Spleen (tissue), 11 donors: ENCODE measurements around the gene LRRC4C. TPM values are rescaled to one million over a fixed set of nuclear protein-coding genes. Genes with fewer than 3 reads are reported as not detected.

Experiments
- DNase-seq: peaks from one replicate; pipeline ENCODE4 v3.0.0-alpha.2; 2020
- H3K27ac ChIP-seq, 8 donors: fragments of 200-600 bp; sonication (generic) in 7 of 8; 1 replicate in 4 of 8; 2 replicates in 4 of 8; pipeline versions ENCODE4 v1.5.0 to v1.8.0; 2016 to 2021; ENCODE audit warnings: inconsistent platforms in 4 of 8, mild to moderate bottlenecking in 4 of 8, moderate library complexity in 1 of 8
- H3K27me3 ChIP-seq, 7 donors: fragments of 200-600 bp; sonication (generic) in 6 of 7; replicated peaks in 1 of 7; 1 replicate in 4 of 7; 2 replicates in 3 of 7; pipeline versions ENCODE4 v1.5.0 to v1.8.0; 2016 to 2021; ENCODE audit warnings: inconsistent platforms in 3 of 7, mild to moderate bottlenecking in 1 of 7
- H3K36me3 ChIP-seq, 6 donors: fragments of 200-600 bp; sonication (generic) in 5 of 6; 1 replicate in 4 of 6; 2 replicates in 2 of 6; pipeline versions ENCODE4 v1.5.0 to v1.8.0; 2016 to 2021; ENCODE audit warnings: inconsistent platforms in 2 of 6
- H3K4me1 ChIP-seq, 6 donors: fragments of 200-600 bp; sonication (generic) in 5 of 6; 1 replicate in 3 of 6; 2 replicates in 3 of 6; pipeline versions ENCODE4 v1.5.0 to v1.8.0; 2016 to 2021; ENCODE audit warnings: inconsistent platforms in 3 of 6
- H3K4me3 ChIP-seq, 8 donors: fragments of 200-600 bp; sonication (generic) in 7 of 8; 1 replicate in 4 of 8; 2 replicates in 4 of 8; pipeline versions ENCODE4 v1.5.0 to v1.8.0; 2016 to 2021; ENCODE audit warnings: inconsistent platforms in 4 of 8, mild to moderate bottlenecking in 4 of 8, moderate library complexity in 2 of 8
- H3K9me3 ChIP-seq, 8 donors: fragments of 200-600 bp; sonication (generic) in 7 of 8; 1 replicate in 4 of 8; 2 replicates in 4 of 8; pipeline versions ENCODE4 v1.5.0 to v1.8.0; 2016 to 2021; ENCODE audit warnings: inconsistent platforms in 4 of 8
- POLR2A ChIP-seq, 3 donors: fragments of 450-650 bp; IDR thresholded peaks; one replicate each; pipeline ENCODE4 v1.5.1; 2017; ENCODE audit warnings: antibody characterized with exemption in 3 of 3, mild to moderate bottlenecking in 1 of 3
- POLR2AphosphoS5 ChIP-seq, 3 donors: sonication (generic); formaldehyde crosslinking; IDR thresholded peaks; one replicate each; pipeline ENCODE4 v1.5.1; 2017; ENCODE audit warnings: antibody characterized with exemption in 3 of 3
- WGBS, 5 donors: extraction: QIAGEN DNeasy Blood & Tissue Kit in 3 of 5; methylation state at CpG; one replicate each; pipeline versions ENCODE4 v1.1.5 to v1.1.7; 2013 to 2018; 5-methylcytosine and 5-hydroxymethylcytosine counted together
- intact Hi-C: fragments of 100-400 bp; cut with DNase I; formaldehyde crosslinking; loops from one replicate; pipeline ENCODE4 v1.15.0; 2023; ENCODE audit warnings: low total_unique reads
- polyA plus RNA-seq, 3 donors: library from polyadenylated mRNA; stranded (reverse); fragments of 200-250 nt; gene quantifications; one replicate each; pipeline ENCODE4 v1.2.1, GENCODE V29; 2013
- total RNA-seq, 7 donors: library from RNA; depleted of rRNA in 3 of 7; stranded (reverse); fragments of >200 nt in 3 of 7; fragmentation: NEBNext Ultra II Directional in 4 of 7; extraction: Animal tissue kit (Norgen Biotek cat#: 25700) in 4 of 7; gene quantifications; one replicate each; pipeline versions ENCODE4 v1.1.0 to v1.2.1, GENCODE V29; 2016 to 2021
- TF ChIP-seq, protein P1 (sequence below), 11 experiments: fragments of 200-600 bp in 7 of 11; fragments of 450-650 bp in 4 of 11; sonication (generic) in 4 of 11; IDR thresholded peaks in 8 of 11; conservative IDR thresholded peaks in 3 of 11; 1 replicate in 7 of 11; 2 replicates in 4 of 11; pipeline versions ENCODE4 v1.4.0 to v1.8.0; 2016 to 2021; ENCODE audit warnings: antibody characterized with exemption in 11 of 11, inconsistent platforms in 4 of 11, mild to moderate bottlenecking in 1 of 11
- donor health status: healthy with polysubstance abuse.
- donor health status: DM: no; HTN: no; CAD: no; lungs with moderate emphysema.
- donor health status: DM: no; HTN: no; CAD: no.
- donor health status: Bipolar disorder and iron deficiency.
- donor health status: healthy.
- donor health status: DM: no; HTN: no; CAD: no.
- donor health status: DM: yes; HTN: yes; CAD: no.

LRRC4C gene
- total and polyA plus RNA-seq, 10 donors: 0.15 to 8.9 (median 1.9) TPM

DNA sequence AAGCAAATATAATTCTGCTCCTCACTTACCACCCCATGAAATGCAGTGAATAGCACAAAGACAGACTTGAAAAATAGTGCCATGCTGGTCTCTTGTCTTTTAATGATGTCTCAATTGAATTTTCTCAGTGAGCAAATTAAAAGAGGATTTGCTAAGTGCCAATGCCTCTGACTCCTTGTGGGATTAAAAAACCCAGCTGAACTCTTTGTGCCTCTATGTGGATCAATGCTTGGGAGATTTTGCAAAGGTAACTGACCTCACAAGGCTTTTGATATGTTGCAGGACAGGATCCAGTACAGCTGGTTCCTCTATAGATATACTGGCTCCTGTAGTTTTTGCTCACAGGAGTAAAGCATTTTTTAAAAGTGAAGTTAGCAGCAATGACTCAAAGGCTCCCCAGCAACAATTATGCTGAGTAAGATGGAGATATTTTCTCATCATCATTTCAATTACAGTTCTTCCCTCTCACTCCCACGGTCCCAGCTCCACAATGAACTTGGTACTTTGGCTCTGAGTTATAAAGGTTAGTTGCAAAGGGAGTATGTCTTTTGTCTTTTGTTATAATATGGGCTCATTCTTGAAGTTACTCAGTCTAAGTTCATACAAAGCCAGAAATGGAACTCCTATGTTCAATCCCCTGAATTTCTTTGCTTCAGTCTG lies 471.5 kb downstream of the LRRC4C start:
- Histone ChIP-seq H3K27ac (no peak overlapping the region), H3K4me1 (no peaks in the 10 kb centered on the region), H3K9me3 (peaks cover 0 to 15% (median 3%) of the 10 kb centered on the region in 8 donors), H3K4me3 (no peak overlapping the region), H3K27me3 (no peaks in the 10 kb centered on the region), H3K36me3 (no peaks in the 10 kb centered on the region)
- WGBS, 5 donors: 39 to 56% (median 49%) methylated on average over 1 of the region's 1 CpG
- TF ChIP-seq POLR2AphosphoS5 (IDR thresholded peaks at IDR 0.05) (no peak), POLR2A (IDR thresholded peaks at IDR 0.05) (no peak)
- TF ChIP-seq, protein P1, sequence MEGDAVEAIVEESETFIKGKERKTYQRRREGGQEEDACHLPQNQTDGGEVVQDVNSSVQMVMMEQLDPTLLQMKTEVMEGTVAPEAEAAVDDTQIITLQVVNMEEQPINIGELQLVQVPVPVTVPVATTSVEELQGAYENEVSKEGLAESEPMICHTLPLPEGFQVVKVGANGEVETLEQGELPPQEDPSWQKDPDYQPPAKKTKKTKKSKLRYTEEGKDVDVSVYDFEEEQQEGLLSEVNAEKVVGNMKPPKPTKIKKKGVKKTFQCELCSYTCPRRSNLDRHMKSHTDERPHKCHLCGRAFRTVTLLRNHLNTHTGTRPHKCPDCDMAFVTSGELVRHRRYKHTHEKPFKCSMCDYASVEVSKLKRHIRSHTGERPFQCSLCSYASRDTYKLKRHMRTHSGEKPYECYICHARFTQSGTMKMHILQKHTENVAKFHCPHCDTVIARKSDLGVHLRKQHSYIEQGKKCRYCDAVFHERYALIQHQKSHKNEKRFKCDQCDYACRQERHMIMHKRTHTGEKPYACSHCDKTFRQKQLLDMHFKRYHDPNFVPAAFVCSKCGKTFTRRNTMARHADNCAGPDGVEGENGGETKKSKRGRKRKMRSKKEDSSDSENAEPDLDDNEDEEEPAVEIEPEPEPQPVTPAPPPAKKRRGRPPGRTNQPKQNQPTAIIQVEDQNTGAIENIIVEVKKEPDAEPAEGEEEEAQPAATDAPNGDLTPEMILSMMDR (IDR thresholded peaks at IDR 0.05 in 8 of 11, conservative IDR thresholded peaks at IDR 0.05 in 3 of 11): no peak
- DNase-seq: no peak
- intact Hi-C loops: no loop called here

- Histone ChIP-seq H3K27ac (no peak overlapping the region), H3K4me3 (no peak overlapping the region), H3K4me1 (no peaks in the 10 kb centered on the region), H3K27me3 (no peaks in the 10 kb centered on the region), H3K36me3 (no peaks in the 10 kb centered on the region), H3K9me3 (peaks cover 0 to 17% (median 4%) of the 10 kb centered on the region in 8 donors)
- intact Hi-C loops: no loop called here
- TF ChIP-seq POLR2AphosphoS5 (IDR thresholded peaks at IDR 0.05) (no peak), POLR2A (IDR thresholded peaks at IDR 0.05) (no peak)
- TF ChIP-seq, protein P1 (IDR thresholded peaks at IDR 0.05 in 8 of 11, conservative IDR thresholded peaks at IDR 0.05 in 3 of 11): no peak
- WGBS, 5 donors: 83 to 94% (median 91%) methylated on average over 3 of the region's 3 CpGs
- DNase-seq: no peak
Observed at GRCh38 chr11:40986320-40986719, 473.1 kb downstream of the LRRC4C start.

DNA sequence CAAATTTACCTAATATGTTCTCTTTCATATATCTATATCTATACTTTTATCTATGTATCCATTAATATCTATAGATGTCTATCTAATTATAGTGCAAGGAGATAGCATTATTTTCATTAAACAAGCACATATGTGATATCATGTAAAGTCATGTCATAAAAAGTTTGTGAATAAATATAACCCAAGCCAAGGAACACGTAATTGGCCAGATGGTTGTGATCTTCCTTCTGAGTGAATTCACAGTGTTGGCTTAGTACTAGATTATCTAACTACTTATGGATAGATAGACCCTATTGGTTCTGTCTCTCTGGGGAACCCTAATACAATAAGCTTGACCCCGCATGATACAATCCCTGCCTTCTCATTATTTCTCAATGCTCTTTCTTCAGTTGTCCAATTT lies 484.4 kb downstream of the LRRC4C start:
- DNase-seq: no peak
- peaks cover 0 to 35% (median 23%) of the 10 kb centered on the region in 8 donors for H3K9me3 ChIP-seq
- no peaks in the 10 kb centered on the region for H3K36me3 ChIP-seq
- TF ChIP-seq POLR2AphosphoS5 (IDR thresholded peaks at IDR 0.05) (no peak), POLR2A (IDR thresholded peaks at IDR 0.05) (no peak)
- TF ChIP-seq, protein P1 (IDR thresholded peaks at IDR 0.05 in 8 of 11, conservative IDR thresholded peaks at IDR 0.05 in 3 of 11): no peak
- H3K27me3 ChIP-seq: no peaks in the 10 kb centered on the region
- no peaks in the 10 kb centered on the region for H3K4me1 ChIP-seq
- H3K27ac ChIP-seq: no peak overlapping the region
- WGBS, 5 donors: 69 to 93% (median 85%) methylated on average over 2 of the region's 2 CpGs
- H3K4me3 ChIP-seq: no peak overlapping the region
- intact Hi-C loops: no loop called here

DNA sequence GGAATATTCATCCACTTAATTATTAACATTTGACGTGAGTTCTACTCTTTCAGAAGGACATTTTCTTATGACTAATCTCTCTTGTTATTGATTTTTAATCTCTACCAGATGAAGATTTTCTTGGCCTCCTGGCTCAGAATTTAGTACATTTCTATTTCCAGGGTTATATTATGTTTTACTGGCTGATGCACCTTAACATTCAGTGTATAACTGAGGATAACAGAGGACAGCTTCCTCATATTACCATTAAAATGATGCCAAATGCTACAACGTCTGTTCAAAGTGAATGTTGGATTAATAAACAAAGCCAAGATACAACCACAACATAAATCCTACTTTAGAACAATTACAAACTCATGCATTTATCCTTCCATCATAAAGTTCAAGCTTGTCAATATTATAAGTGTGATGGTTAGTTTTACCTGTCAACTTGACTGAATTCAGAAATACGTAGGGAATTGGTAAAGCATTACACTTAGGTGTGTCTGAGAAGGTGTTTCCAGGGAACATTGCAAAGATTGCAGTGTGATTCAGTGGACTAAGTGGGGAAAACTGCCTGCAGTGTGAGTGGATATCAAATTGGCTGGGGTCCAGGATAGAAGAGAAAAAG lies 485.2 kb downstream of the LRRC4C start:
- Histone ChIP-seq H3K27me3 (no peaks in the 10 kb centered on the region), H3K27ac (no peak overlapping the region), H3K9me3 (peaks cover 0 to 37% (median 31%) of the 10 kb centered on the region in 8 donors), H3K4me3 (no peak overlapping the region), H3K36me3 (no peaks in the 10 kb centered on the region), H3K4me1 (no peaks in the 10 kb centered on the region)
- intact Hi-C loops: no loop called here
- DNase-seq: no peak
- no peak for TF ChIP-seq POLR2A (IDR thresholded peaks at IDR 0.05)
- TF ChIP-seq POLR2AphosphoS5 (IDR thresholded peaks at IDR 0.05): no peak
- TF ChIP-seq, protein P1 (IDR thresholded peaks at IDR 0.05 in 8 of 11, conservative IDR thresholded peaks at IDR 0.05 in 3 of 11): no peak
- WGBS, 5 donors: 73 to 83% (median 79%) methylated on average over 3 of the region's 3 CpGs
